GM19035 (cell line): Measurements from ENCODE around the gene TLR6.

Experiments used
- ATAC-seq: cut with Tn5 transposase; IDR thresholded peaks from one replicate; pipeline ENCODE4 v1.9.1; 2021; ENCODE audit not compliant: unreplicated experiment

TLR6 gene

DNA sequence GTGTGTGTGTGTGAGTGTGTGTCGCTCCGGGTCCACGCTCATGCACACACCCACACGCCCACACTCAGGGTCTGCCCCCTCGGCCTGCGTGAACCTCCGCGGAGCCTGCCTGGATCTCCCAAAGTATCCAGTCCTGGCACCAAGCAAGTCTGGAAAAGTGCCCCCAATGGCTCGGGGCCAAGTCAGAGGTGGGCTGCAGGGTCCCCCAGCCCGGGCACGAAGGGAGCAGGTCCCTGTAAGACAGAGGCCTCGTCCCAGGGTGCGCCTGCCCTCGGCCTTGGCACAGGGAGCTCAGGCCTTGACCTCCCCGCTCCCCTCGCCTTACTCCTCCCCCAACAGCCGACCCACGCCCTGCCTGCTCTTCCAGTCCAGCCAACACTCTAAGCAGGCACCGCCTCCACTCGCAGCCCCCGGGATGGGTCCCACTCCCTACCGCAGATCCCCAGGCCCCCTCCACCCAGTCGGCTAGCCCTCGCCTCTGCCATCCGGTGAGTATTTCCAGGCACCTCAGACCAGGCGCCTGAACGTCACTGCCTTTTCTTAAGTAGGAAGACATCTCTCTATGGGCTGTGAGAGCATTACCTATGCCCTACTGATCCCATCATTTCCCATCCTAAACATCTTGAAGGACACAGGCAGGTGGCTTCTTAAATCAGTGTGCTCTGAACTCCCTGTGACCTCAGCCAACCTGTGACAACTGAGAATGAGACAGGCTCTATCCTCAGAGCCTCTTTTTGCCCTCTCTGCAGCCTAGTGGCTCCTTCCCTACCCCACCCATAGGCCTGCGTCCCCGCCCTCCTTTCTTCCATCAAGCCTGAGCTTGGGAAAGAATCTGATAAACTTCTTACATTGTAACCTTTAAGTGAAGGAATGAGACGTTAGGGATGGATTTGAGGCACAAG, 11.7 kb upstream of the TLR6 start:
- no peak for ATAC-seq

- ATAC-seq, result peak; percentile 93
Observed at GRCh38 chr4:38867478-38868058, 11.0 kb upstream of the TLR6 start, which contains the start of gene FAM114A1. Gene FAM114A1, plus strand, starts transcription at chr4:38867806. Its CDS starts 10,273 bp downstream, at chr4:38878079.

DNA sequence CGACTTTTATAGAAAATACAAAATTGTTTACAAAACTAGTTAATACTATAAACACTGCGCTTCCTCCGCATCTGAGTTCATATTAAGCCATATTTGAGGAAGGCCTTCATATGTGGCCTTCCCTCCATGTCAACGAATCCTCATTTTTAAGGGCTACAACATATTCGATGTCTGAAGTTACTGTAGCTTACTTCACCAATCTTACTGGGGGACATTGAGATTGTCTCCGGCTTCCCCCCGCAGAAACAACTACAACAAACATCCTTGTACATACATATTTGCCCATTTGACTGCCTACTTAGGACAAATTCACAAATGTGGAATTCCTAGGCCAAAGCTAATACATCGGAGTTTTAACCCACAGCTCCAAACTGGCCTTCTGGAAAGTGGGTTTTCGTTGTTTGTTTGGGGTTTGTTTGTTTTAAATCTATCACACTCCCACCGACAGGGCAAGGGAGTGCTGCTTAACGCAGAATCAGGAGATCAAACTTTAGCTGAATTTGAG, 10.4 kb upstream of the TLR6 start:
- ATAC-seq, result no peak

DNA sequence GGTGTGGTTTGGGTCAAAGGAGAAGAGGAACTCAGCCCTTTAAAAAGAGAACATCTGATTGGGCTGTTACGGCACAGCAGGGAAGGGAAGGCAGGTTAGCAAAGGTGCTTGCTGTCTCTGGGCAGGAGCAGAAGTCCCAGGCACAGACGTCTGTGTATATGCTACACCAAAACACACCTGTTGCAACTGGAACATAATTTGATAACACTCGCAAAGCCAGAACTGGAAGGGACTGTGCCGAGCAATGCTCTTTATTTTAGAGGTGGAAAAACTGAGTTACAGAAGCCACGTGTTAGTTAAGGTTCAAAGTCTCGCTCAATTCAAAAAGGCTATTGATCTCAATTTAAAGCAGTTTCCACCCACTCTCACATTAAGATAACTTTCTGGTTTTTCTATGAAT, 8.8 kb upstream of the TLR6 start:
- ATAC-seq, result no peak

GRCh38 chr4:38861791-38862190, 5.2 kb upstream of the TLR6 start:
- no peak for ATAC-seq

GRCh38 chr4:38860788-38861424, 4.3 kb upstream of the TLR6 start:
- peak; percentile 49 for ATAC-seq

DNA sequence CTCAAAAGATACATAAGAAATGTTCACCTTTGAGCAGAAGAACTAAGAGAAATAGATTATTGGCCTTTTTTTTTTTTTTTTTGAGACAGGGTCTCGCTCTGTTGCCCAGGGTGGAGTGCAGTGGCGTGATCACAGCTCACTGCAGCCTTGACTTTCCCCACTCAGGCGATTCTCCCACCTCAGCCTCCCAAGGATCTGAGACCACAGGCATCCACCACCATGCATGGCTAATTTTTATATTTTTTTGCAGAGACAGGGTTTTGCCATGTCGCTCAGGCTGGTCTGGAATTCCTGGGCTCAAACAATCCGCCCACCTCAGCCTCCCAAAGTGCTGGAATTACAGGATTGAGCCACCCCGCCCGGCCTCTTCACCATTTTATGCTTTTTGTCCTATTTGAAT, 2.9 kb upstream of the TLR6 start:
- no peak for ATAC-seq

DNA sequence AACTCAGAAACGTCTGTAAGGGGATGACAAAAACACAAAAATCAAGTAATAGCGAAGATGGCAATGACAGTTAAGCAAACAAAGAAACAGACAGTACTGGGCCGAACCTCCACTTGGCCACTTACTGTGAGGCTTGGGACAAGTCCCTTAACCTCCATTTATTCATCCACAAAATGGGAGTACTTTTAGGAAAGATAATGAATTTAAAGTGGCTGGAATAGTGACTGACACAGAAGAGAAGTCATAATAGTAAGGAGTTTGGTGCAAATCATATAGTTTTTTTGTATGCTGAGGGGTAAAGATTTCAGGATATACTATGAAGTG, 1.4 kb upstream of the TLR6 start:
- peak; percentile 9 for ATAC-seq

DNA sequence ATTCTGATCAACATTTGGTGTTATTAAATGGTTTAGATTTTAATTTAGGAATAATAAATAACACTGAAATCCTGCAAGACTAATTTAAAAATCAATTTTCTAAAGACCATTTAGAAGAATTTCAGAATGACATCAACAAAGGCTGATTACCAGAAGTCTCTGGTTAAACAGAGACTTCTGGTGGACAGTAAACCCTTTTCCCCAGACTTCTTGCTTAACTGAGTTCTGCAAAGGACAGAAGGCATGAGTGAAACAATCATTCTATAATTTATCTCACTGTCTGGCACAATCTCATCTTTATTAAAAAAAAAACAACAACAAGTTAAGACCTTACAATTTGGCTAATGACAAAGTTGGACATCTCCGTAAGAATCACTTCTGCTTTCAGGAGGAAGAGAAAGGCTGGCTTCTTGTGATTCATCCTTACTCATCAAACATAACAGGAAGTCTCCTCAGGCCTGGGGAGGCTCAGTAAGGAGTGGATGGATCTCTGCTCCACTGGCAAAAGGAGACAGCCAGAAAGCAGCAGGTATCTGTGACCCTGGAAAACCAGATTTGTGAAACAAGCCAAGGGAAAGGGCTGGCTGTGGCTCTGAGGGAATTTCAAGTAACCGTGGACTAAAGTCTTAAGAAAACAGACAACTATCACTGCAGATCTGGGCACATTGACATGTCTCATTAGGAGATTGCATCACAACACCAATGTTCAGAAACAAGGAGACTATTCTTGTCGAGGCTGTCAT, 908 bp upstream of the TLR6 start:
- peak; percentile 45 for ATAC-seq

DNA sequence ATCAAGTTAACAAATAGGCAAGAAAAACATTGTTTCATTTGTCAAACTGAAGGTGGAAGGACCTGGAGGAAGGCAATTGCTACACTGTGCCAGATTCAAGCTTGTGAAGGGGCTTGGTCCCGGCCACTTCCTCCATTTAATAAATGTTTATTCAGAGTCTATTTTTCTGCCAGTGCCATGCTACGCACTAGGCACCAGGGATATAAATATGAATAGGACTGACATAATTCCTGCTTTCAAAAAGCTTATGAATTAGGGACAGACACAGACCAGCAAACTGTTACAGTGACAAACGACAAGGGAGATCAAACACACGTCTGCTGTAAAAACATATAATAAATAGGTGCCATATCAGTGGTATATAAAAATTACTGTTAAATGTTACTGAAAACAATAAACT, 571 bp downstream of the TLR6 start:
- ATAC-seq, result no peak

DNA sequence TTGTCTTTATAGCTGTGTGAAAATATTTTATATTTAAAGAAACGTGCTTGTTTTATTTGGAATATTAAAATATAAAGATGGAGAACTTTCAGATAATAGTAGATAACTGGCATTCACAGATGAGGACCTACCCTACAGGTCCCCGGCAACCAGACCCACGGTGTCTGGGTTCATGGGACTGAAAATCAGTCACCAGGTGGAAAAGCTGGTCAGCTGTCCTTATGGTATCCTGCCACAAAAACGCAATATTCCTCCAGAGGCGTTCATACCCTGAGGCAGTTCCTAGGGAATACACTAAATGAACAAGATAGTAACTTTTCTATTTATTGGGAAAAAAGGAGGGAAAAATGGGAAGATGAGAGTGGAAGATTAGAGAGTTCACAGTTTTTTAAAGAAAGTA, 1.2 kb downstream of the TLR6 start:
- ATAC-seq, result no peak

DNA sequence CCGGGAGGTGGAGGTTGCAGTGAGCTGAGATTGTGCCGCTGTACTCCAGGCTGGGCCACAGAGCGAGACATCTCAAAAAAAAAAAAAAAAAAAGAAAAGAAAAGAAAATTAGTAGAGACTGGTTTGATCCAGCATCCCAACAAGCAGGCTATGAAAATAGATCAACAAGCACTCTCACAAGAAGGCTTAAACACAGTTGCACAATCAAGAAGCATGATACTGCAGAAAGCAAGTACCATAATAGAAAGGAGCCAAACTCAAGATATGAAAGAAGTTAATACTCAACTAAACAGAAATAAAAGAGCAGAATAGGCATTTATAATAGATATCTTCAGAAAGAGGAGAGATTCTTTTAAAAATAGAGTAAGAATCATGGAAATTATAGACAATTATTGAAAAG, 10.6 kb downstream of the TLR6 start:
- ATAC-seq, result no peak

GRCh38 chr4:38842994-38843393, 13.6 kb downstream of the TLR6 start:
- ATAC-seq, result no peak

GRCh38 chr4:38837849-38838248, 18.8 kb downstream of the TLR6 start:
- no peak for ATAC-seq

- ATAC-seq, result no peak
Observed at GRCh38 chr4:38837334-38837733, 19.3 kb downstream of the TLR6 start.

GRCh38 chr4:38834570-38834969, 22.0 kb downstream of the TLR6 start:
- no peak for ATAC-seq

GRCh38 chr4:38832624-38833528, 23.7 kb downstream of the TLR6 start:
- ATAC-seq, result no peak

- ATAC-seq, result no peak
Observed at GRCh38 chr4:38832206-38832605, 24.4 kb downstream of the TLR6 start.

DNA sequence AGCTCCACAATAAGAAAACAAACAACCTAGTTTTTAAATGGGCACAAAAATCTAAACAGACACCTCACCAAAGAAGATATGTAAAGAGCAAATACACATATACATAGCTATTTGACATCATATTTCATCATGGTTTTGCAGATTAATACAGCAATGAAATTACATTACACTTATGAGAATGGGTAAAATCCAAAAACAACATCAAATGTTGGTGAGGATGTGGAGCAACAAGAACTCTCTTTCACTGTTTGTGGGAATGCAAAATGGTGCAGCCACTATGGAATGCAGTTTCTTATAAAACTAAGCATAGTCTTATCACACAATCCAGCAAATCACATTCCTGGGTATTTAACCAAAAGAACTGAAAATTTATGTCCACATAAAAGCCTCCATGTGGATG, 25.0 kb downstream of the TLR6 start:
- no peak for ATAC-seq

DNA sequence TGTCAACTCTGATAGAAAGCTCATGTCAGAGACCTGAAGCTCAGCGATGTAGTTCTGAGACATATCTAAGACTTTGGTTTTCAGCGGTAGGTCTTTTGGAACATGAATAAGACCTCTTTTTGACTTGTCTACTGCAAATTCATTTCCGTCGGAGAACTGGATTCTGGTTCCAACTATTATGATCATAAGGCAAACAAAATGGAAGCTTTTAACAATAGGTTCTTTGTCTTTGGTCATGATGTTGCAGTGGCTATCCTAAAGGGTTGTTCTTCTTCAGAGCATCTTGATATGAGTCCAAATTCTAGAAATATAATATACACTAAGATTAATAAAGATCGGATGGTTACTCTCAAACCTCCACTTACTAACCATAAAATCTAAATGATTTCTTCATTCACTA, 27.4 kb downstream of the TLR6 start:
- no peak for ATAC-seq
